NCI-H748 treated with DMSO at 0.1 percent for 48 hours (cell line): ENCODE measurements around the gene ZNF584.

ENCODE experiments used
- DNase-seq: peaks from one replicate; lab custom pipeline; 2025; lab: John Stamatoyannopoulos, UW

Gene ZNF584

GRCh38 chr19:58466089-58466759, 57.8 kb downstream of the ZNF584 start:
- DNase-seq: no peak

GRCh38 chr19:58466760-58467589, 58.5 kb downstream of the ZNF584 start, which contains the start of gene ZNF324:
Gene ZNF324, plus strand, starts transcription at chr19:58467080. Its CDS starts 2,106 bp downstream, at chr19:58469186.
- peak; percentile 95 for DNase-seq
